HG02759 (cell line): ENCODE results near the gene PIK3IP1.
A peak's percentile ranks its signal among the peaks of the same experiment; 100 is the strongest.
"Not testable (repeated sequence)": the region's sequence is repeated elsewhere in the genome, so short reads cannot be mapped to it uniquely, and the experiment has no call there.

Experiments
- ATAC-seq: cut with Tn5 transposase; IDR thresholded peaks from one replicate; pipeline ENCODE4 v1.9.1; 2021; ENCODE audit warnings: mild to moderate bottlenecking, moderate library complexity; ENCODE audit not compliant: unreplicated experiment

PIK3IP1 gene

DNA sequence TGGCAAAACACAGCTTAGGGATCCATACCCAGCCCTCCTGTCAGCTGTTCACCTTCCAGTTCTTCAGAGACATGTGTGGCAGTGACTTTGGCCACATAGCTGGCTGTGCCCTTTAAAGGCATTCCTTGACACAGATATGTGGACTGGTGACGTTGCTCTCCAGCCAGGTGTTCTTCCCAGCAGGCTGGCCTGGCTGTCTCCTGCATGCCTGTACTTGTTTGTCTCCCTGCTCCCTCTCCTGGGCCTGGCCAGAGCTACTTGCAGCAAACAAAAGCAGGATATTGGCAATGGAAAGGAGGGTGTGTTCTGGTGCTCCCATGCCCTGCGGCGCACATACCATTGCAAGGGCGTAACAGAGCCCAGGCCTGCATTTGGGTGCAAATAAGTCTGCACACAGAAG lies 38.3 kb downstream of the PIK3IP1 start:
- no peak for ATAC-seq

DNA sequence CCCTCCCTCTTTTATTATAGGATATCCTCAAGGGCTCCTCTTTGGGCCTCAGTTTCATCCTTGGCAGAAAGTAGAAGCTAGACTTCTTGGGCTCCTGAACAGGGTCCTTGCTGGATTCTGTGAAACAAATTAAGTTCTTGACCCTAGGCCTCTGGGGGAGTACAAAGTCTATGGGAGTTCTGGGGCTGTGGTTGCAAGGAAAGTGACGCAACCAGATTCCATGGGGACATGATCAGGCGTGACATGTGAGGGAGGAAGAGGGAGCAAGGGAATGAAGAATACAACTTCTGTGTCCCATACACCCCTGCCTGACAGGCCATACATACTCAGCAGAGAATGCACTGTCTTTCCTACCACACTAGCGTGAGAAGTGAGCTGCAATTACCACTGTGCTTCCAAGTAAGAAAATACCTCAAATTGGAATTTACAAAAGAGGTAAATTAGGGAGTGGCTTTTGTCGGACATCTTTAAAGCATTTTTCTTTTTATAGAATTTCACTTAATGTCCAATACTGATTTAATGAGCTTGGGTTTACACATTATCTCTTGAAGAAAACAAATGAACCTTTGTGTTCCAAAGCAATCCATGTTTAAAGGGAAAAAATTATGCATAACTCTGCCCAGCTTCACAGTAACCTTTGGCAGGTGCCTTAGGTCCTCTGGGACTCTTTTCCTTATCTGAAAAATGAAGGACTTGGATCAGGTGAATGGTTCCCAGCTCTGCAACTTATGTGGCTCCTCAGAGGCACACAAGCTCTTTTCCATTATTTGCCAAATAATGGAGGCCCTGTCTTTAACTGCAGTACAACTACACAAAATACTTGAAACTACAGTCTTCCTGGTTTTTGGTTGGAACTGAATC lies 41.3 kb downstream of the PIK3IP1 start:
- ATAC-seq: no peak

DNA sequence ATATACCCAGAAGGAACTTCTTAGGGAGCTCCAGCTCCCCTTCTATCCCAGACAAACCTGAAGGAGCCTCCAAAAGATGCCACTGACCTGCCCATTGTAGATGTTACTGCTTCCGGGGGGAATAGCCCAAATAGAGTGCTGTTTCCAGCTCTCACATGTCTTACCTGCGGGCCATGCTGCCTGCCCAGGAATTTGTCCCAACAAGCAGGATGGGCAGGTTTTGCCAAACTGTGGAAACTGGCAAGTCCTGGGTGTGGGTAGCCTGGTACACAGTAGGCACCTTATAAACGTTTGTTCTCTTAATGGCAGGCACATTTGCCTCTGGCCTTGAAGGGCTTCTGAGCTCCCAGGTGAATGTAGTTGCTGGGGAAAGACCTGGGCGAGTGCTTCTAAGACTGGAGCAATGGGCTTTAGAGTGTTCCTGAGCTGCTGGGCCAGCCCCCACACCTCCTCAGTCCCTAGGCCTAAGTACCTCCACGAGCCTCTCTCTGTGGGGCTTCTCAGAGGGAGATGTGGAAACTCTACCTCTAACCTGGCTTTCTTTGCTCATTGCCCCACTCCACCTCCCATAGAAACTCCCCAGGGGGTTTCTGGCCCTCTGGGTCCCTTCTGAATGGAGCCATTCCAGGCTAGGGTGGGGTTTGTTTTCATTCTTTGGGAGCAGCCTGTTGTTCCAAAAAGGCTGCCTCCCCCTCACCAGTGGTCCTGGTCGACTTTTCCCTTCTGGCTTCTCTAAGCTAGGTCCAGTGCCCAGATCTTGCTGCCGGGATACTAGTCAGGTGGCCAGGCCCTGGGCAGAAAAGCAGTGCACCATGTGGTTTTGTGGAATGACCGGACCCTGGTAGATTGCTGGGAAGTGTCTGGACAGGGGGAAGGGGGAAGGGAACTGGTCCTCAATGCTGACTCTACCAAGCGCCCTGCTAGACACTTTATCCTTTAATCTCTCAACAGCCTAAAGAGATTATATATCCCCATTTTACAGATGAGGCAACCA lies 43.0 kb downstream of the PIK3IP1 start:
- ATAC-seq: no peak

DNA sequence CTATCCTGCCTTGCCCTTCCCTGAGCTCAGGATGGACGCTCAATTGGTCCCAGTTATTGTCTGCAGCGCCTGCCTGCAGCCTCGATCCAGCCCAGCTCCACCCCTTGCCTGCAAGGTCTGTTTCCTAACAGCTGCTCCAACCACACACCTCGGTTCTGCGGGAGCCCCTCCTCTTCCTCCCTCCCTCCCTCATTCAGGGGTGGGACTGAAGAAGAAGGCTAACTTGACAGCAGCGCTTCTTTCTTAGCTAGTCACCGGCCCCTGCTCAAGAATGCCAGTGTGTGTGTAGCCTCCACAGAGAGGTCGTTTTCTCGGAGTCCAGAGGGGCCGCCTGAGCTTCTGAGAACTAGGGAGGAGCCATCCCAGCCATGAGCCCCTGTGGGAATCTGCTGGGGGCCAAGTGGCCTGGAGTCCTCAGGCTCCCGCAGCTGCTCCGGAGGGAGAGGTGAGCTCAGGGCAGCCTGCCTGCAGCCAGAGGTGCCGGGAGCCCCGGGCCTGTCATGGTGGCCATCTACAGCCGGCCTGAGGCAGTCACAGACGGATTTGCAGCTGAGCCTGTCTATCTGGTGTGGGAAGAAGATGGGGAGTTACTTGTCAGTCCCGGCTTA lies 44.0 kb downstream of the PIK3IP1 start:
- ATAC-seq: peak; percentile 49

DNA sequence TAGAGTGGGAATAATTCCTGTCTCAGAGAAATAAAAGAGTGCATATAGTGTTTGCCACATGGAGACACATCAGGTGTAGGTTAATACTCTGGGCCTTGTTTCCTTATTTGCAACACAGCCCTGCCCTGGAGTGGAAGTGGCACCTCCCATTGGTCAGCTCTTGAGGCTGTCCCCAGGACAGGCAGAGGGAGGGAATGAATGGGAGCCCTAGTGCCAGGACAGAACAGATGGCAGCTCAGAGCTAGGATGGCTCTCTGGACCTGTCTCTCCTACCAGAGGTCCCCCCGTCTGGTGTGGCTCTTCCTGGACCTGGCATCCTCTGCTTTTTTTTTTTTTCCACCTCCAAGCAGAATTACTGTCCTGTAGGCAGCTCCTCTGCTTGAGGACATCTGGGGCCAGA lies 44.6 kb downstream of the PIK3IP1 start:
- no peak for ATAC-seq

DNA sequence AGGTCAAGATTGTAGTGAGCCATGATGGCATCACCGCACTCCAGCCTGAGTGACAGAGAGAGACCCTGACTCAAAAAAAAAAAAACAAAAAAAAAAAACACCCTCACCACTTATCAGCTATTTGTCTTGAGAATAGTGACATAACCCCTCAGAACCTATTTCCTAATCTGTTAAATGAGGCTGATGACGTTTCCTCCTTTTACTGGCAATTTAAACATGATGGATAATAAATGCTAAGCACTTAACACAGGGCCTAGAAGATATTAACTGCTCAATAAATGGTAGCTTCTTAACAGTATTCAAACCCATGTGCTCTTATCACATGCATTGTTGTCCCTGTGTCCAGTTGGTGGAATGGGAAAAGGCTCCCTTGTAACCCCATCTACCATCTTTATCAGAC lies 45.6 kb downstream of the PIK3IP1 start:
- no peak for ATAC-seq

DNA sequence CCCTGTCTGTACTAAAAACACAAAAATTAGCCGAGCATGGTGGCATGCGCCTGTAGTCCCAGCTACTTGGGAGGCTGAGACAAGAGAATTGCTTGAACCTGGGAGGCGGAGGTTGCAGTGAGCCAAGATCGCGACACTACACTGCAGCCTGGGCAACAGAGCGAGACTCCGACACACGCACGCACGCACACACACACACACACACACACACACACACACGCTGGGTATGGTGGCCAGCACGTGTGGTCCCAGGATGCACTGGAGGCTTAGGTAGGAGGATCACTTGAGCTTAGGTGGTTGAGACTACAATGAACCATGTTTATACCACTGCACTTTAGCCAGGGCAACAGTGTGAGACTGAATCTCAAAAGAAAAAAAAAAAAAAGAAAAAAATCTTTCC lies 46.3 kb downstream of the PIK3IP1 start:
- not testable (repeated sequence) for ATAC-seq

DNA sequence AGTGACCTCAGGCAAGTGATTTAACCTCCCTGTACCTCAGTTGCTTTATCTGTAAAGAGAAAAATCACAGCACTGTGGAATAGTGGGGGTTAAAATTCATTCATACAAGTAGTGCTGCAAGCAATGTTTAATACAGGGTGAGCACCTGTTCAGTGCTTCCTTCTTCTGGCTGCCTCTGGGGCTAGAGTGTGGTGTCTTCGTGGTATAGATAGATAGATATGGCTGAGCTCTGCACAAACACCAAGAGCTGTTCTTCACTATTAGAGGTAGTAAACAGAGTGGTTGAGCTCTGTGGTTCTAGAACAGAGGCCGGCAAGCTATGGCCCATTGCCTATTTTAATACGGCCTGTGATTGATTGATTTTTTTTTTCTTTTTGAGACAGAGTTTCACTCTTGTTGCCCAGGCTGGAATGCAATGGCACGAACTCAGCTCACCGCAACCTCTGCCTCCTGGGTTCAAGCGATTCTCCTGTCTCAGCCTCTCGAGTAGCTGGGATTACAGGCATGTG lies 47.3 kb downstream of the PIK3IP1 start:
- no peak for ATAC-seq

DNA sequence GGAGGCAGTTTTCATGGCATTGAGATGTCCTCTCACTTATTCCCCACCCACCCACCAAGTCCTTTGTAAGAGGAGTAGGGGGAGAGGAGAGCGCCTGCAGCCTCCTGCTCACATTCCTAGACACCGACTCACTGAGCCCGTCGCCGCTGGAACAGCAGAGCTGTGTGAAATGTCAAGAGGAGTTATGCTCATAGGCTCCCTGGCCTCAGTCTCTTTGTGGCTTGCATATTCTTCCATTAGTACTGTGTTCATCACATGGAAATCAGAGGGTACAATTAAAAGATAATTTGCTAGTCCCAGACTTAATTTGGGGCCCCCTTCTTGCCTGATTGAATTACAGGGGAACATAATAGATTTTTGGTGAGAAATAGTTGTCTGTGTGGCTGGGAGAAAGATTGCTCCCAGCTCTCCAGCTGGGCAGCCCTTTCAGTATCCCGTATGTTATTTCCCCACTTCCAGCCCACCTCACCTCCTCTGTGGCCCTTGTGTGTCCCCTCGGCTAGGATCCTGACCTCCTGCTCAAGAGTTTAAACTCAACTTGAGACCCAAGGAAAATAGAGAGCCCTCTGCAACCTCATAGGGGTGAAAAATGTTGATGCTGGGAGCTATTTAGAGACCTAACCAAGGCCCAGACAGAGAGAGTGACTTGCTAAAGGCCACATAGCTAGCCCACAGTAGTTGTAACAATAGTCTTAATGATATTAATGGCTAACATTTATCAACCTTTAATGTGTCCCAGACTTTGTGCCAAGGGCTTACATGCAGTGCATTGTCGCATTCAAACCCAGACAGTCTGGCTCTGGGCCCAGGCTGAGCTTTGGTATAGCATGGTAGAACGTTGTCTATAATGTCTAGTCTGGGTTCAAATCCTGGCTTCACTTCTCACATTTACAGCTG lies 48.0 kb downstream of the PIK3IP1 start:
- no peak for ATAC-seq

DNA sequence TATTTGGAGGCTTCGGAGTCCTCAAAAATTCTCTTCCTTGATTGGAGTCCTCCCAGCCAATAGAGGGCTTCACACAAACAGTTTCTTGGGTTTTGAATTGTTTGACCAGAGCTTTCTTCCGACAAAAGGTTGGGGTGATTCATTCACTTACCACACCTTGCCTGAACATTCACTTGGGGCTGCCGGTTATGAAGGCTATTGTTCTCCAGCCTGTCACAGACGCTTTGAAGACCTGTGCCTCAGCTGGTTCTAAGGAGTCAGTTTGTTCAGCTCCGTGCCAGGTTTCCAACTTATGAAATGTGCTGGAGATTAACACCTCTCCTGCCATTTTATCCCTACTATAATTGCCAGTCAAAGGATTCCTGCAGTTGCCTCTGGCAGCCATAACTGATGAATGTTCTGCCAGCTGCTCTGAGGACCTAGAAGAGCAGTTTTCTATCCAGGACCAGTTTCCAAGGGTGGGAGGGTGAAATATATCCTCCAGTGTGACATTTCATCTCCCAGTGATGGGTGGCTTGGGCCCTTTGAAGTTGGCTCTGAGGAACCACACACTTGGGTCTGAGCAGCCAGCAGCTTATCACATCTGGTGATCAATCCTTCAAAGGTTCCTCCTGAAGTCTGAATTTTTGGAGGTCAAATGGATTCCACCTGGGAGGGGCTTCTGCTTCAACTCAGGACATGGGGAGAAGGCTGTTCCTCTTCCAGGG lies 48.8 kb downstream of the PIK3IP1 start:
- ATAC-seq: no peak

DNA sequence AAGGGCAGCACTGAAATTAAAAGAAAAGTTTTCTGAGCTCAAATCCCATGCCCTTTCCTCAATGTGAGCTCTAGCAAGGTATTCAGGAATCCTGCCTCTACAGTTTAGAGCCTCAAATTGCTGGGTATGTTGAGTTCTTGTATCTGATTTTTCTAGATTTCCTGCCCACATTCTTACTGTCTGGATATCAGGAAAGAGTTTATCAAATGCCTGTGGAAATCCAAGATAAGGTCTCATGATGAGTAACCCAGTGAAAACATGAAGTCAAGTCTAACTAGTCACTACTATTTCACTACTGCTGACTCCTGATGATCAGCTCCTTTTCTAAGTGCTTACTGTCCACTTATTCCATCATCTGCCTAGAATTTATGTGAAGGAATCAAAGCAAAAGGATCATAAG lies 50.4 kb downstream of the PIK3IP1 start:
- no peak for ATAC-seq

DNA sequence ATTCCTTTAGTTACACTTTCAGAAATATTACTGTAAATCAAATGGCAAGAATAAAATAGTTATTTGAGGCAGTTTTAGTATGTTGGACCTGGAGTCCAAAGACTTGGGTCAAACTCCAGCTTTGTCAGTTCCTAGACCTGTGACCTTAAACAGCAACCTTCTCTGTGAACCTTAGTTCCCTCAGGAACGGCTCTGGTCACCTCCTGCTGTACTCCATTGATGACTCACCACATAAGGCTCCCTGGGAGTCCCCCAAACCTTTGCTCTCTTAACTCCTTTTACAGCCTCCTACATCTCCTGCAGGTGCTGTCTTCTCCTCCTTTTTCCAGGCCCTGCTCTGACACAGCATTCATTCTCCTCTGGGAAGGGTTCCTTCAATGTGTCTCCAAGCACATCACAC lies 51.1 kb downstream of the PIK3IP1 start:
- no peak for ATAC-seq

DNA sequence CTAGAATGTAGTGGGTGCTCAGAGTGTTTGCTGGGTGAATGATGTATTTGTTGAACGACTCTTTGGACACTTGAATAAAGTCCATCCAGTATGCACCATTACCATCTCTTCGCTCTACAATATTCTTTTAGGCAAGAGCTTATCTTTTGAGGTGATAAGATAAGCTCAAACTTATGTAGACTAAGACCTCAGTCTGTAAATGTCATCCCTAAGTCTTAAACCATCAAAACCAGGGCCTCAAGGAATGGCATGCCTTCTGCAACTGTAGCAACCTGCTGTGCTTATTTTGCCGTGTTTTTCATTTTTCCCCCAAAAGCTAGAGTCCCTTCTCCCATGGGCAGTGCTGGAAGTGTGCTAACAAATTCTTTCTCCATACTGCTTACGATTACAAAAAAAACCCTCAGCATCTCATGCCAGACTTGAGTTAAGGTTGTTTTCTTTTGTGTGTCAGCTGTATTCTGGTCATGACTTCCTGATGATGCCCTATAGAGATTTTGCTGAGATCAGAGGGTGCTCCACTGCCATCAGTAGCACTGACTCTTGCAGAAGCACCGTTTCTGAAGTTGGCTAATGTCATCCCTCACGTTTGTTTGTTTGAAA lies 52.4 kb downstream of the PIK3IP1 start:
- ATAC-seq: no peak

DNA sequence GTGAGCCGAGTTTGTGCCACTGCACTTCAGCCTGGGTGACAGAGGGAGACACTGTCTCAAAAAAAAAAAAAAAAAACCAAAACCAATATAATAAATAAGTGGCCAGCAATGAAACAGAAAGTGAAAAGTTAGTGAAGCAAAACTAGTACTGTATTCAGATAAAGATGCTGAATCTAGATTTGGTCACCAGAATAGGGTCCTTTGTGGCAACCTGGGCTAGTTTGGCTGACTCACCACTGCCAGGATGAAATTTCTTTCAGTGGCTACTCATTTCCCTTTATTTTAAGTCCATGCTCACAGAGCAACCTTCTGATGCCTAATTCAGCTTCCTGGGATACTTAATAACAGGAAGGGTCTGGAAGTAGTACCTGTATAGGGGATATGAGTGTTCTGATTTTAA lies 54.2 kb downstream of the PIK3IP1 start:
- no peak for ATAC-seq

DNA sequence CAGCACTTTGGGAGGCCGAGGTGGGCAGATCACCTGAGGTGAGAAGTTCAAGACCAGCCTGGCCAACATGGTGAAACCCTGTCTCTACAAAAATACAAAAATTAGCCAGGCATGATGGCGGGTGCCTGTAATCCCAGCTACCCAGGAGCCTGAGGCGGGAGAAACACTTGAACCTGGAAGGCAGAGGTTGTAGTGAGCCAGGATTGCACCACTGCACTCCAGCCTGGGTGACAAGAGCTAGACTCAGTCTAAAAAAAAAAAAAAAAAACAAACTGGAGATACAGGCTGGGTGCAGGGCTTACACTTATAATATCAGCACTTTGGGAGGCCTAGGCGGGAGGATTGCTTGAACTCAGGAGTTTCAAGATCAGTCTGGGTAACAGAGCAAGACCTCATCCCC lies 56.2 kb downstream of the PIK3IP1 start:
- ATAC-seq: not testable (repeated sequence)

DNA sequence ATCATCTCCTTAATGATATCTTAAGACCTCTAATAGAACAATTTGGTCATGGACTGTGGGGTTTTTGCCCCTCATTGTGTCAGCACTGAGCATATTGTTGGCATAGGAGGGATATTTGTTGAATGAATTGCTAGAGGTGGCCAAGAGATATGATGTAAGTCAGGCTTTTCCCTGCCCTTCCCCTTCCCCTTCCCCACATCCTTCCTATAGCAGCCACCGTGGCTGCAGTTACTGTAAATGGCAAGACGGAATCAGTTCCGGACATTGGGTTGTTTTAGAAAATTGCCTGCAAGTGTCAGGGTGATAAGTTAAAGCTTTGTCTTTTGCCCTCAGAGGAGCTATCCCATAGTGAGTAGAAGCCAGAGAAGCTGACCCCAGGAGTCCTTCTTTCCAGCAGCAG lies 57.2 kb downstream of the PIK3IP1 start:
- ATAC-seq: no peak

DNA sequence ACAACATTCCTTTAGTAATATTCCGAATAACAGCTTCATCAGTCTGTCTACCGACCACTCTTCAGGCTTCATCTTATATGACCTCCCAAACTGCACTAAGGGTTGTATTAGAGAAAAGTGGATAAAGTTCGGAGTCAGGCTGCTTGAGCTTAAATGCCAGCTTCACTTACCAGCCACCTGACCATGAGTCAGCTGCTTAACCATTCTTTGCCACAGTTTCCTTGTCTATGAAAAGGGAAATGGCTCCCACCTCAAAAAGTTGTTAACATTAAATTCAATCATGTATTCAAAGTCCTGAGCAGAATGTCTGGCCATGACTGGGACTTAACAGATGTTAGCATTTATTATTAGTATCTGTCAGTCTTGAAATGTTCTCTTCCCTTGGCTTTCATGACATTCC lies 59.3 kb downstream of the PIK3IP1 start:
- ATAC-seq: no peak
